Activated T-helper 2 cell treated with anti-CD3 and anti-CD28 coated beads, Interferon-gamma antibody, Interleukin-2, Interleukin-4, amounts not matched to agents 10 μg/mL and 5 μg/mL and 100 μg/mL, durations not matched to agents 14 hours and 24 hours and 36 hours (primary cell): ENCODE measurements around the gene IFNGR1. TPM values are rescaled to one million over a fixed set of nuclear protein-coding genes. Genes with fewer than 3 reads are reported as not detected.

Experiments used
- DNase-seq: peaks from one replicate; pipeline ENCODE4 v3.0.0; 2021; ENCODE audit warnings: low spot score
- H3K27ac Mint-ChIP-seq: one replicate; pipeline ENCODE4 v1.8.0; 2021; ENCODE audit warnings: mixed read lengths
- H3K27me3 Mint-ChIP-seq: one replicate; pipeline ENCODE4 v1.8.0; 2021; ENCODE audit warnings: low read depth, mixed read lengths
- H3K36me3 Mint-ChIP-seq: one replicate; pipeline ENCODE4 v1.8.0; 2021; ENCODE audit warnings: low read depth, mixed read lengths
- H3K4me1 Mint-ChIP-seq: one replicate; pipeline ENCODE4 v1.8.0; 2021; ENCODE audit warnings: low read depth, mixed read lengths
- H3K4me3 Mint-ChIP-seq: one replicate; pipeline ENCODE4 v1.8.0; 2021; ENCODE audit warnings: low read depth, mild to moderate bottlenecking, moderate library complexity, mixed read lengths
- H3K9me3 Mint-ChIP-seq: one replicate; pipeline ENCODE4 v1.8.0; 2021; ENCODE audit warnings: mixed read lengths
- intact Hi-C: fragments of 100-400 bp; cut with micrococcal nuclease; formaldehyde crosslinking; loops from one replicate; pipeline ENCODE4 v1.15.1; 2023
- total RNA-seq: library from RNA; stranded (reverse); gene quantifications from 2 replicates; pipeline ENCODE4 v1.2.3, GENCODE V29; 2022

The IFNGR1 gene
- 22.2 and 26.2 TPM in 2 replicates for total RNA-seq

DNA sequence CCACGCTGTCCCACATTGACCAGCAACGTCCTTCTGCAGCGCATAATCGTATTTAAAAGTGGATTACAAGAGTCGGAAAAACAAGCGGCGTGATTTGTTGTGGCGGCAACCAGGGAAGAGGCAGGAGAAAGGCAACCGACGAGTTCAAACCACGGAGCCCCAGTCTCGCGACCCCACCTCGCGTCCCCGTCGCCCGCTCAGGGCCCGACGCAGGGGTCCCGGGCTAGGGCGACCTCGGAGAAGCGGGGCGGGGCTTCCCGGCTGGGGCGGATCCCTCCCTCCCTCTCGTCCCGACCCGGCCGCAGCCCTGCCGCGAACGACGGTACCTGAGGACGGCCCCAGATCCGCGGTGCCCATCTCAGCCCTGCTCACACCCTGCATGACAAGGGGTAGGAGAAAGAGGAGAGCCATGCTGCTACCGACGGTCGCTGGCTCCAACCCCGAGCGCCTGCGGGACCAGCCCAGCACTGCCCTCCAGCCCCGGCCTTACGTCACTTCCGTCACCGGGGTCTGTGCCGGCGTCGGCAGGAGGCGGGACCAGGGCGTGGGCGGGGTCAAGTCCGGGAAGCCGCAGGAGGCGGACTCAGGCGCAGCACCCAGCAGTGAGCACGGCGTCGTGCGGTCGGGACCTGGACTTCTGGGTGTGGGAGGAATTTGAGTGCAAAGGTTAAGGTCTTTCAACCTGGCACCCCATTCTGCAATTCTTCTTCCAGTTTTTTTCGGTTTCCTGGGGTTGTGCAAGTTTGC is at the start of gene IFNGR1:
IFNGR1 (minus strand) TSS at position 469 of the 747 bp plus-strand sequence; CDS start at position 411, 58 bp downstream.
- H3K36me3 Mint-ChIP-seq = peaks cover 28% of the 10 kb centered on the region
- H3K4me3 Mint-ChIP-seq = peak within 1 kb of the TSS; percentile 98
- peaks cover 51% of the 10 kb centered on the region for H3K4me1 Mint-ChIP-seq
- H3K27ac Mint-ChIP-seq = peak within 1 kb of the TSS; percentile 99
- H3K27me3 Mint-ChIP-seq = no peaks in the 10 kb centered on the region
- intact Hi-C loops = loop anchor here (2.0 to 10.0 kb wide), 8 partner anchors 16 to 756 kb away; no protein-coding TSS in a partner anchor
- H3K9me3 Mint-ChIP-seq = peaks cover 6% of the 10 kb centered on the region
- DNase-seq = peak; percentile 93

GRCh38 chr6:137268911-137269310 is 49.7 kb upstream of the IFNGR1 start:
- intact Hi-C loops = loop anchor here (1.0 kb wide), 1 partner anchor 146 kb away; no protein-coding TSS in a partner anchor
- no peaks in the 10 kb centered on the region for H3K36me3 Mint-ChIP-seq
- no peak overlapping the region for H3K27ac Mint-ChIP-seq
- H3K4me3 Mint-ChIP-seq = no peak overlapping the region
- DNase-seq = no peak
- peaks cover 6% of the 10 kb centered on the region for H3K4me1 Mint-ChIP-seq
- peaks cover 43% of the 10 kb centered on the region for H3K27me3 Mint-ChIP-seq
- no peaks in the 10 kb centered on the region for H3K9me3 Mint-ChIP-seq

DNA sequence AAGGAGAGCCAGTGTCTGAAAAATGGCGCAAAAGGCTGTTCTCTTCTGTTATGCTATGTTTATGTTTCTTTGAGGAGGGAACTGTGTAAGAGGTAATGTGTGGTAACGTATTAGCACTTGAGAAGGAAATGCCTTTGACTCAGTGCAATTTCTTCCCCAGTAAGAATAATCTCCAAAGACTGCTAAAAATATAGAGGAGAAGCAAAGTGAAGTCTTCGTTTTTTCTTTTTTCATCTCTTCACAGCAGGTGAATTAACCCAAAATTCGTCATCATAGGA is 47.1 kb upstream of the IFNGR1 start:
- H3K36me3 Mint-ChIP-seq = no peaks in the 10 kb centered on the region
- no peak for DNase-seq
- no peak overlapping the region for H3K27ac Mint-ChIP-seq
- no peaks in the 10 kb centered on the region for H3K9me3 Mint-ChIP-seq
- no peak overlapping the region for H3K4me3 Mint-ChIP-seq
- peaks cover 15% of the 10 kb centered on the region for H3K4me1 Mint-ChIP-seq
- peaks cover 46% of the 10 kb centered on the region for H3K27me3 Mint-ChIP-seq
- intact Hi-C loops = no loop called here

GRCh38 chr6:137265561-137266308 is 46.5 kb upstream of the IFNGR1 start:
- Mint-ChIP-seq H3K27me3 (peaks cover 46% of the 10 kb centered on the region), H3K4me3 (no peak overlapping the region), H3K27ac (no peak overlapping the region), H3K36me3 (no peaks in the 10 kb centered on the region), H3K4me1 (peaks cover 16% of the 10 kb centered on the region), H3K9me3 (no peaks in the 10 kb centered on the region)
- intact Hi-C loops = no loop called here
- no peak for DNase-seq

DNA sequence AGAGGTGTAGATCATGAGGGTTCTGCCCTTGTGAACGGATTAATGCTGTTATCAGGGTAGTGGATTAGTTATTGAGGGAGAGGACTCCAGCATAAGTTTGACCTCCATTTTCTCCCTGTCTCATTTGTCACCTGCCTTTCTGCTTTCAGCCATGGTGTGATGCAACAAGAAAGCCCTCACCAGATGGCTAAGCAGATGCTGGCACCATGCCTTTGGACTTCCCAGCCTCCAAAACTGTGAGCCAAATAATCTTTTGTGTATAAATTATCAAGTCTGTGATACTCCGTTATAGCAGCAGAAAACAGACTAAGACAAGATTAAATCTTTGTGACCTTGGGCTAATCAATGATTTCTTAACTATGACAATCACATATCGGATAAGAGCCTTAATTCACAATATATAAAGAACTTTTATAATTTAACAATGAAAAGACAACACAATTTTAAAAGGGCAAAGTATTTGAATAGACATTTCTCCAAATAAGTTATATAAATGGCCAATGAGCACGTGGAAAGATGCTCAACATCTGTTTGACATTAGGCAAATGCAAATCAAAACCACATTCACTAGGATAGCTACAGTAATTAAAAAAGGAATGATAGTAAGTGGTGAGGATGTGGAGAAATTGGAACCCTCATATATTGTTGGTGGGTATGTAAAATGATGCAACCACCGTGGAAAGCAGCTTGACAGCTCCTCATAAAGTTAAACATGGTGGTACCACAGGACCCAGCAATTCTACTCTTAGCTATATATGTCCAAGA is 45.3 kb upstream of the IFNGR1 start:
- Mint-ChIP-seq H3K27me3 (peaks cover 44% of the 10 kb centered on the region), H3K9me3 (no peaks in the 10 kb centered on the region), H3K4me3 (no peak overlapping the region), H3K27ac (no peak overlapping the region), H3K36me3 (no peaks in the 10 kb centered on the region), H3K4me1 (peaks cover 18% of the 10 kb centered on the region)
- no peak for DNase-seq
- intact Hi-C loops = loop anchor here (5.0 kb wide), 1 partner anchor 37 kb away; no protein-coding TSS in a partner anchor

DNA sequence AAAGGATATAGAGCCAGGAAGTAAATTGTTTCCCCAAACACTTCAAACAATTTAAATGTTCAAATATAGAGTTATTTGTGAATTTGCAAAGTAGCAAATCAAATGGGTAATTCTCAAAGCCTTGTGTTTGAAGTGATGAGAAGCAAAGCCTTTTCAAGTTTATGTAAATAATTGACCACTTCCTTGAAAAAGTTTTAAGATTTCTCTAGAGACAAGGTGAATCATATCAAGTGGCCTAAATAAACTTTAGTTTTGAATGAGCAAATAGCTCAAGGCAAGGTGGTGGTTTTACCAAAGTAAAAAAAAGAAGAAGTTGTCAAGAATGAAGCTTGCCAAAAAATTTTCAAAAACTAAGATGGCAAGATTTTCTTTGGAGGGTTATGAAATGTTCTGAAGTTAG is 42.6 kb upstream of the IFNGR1 start:
- Mint-ChIP-seq H3K27me3 (peaks cover 38% of the 10 kb centered on the region), H3K27ac (no peak overlapping the region), H3K4me3 (no peak overlapping the region), H3K9me3 (no peaks in the 10 kb centered on the region), H3K36me3 (no peaks in the 10 kb centered on the region), H3K4me1 (peaks cover 17% of the 10 kb centered on the region)
- intact Hi-C loops = loop anchor here (5.0 kb wide), 1 partner anchor 34 kb away; no protein-coding TSS in a partner anchor
- no peak for DNase-seq

DNA sequence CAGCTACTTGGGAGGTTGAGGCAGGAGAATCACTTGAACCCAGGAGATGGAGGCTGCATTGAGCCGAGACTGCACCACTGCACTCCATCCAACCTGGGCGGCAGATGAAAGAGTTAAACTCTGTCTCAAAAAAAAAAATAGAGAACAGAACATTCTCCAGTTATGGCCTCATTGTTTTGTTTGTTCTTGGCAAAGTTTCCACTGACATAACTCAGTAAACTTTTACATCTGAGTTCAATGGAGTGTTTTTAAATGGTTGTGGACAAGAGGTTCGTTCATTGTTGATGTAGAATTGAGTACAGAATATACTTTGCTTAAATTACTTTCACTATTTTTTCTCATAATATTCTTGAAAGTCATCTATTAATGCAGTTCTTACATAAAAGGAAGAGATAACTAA is 42.2 kb upstream of the IFNGR1 start:
- intact Hi-C loops = loop anchor here (5.0 kb wide), 1 partner anchor 34 kb away; no protein-coding TSS in a partner anchor
- Mint-ChIP-seq H3K9me3 (peaks cover under 1% of the 10 kb centered on the region), H3K36me3 (no peaks in the 10 kb centered on the region), H3K4me1 (peaks cover 17% of the 10 kb centered on the region), H3K27ac (no peak overlapping the region), H3K27me3 (peaks cover 34% of the 10 kb centered on the region), H3K4me3 (no peak overlapping the region)
- DNase-seq = no peak

GRCh38 chr6:137260217-137260616 is 41.0 kb upstream of the IFNGR1 start:
- peaks cover 27% of the 10 kb centered on the region for H3K27me3 Mint-ChIP-seq
- intact Hi-C loops = loop anchor here (5.0 kb wide), 1 partner anchor 33 kb away; no protein-coding TSS in a partner anchor
- no peak overlapping the region for H3K27ac Mint-ChIP-seq

DNA sequence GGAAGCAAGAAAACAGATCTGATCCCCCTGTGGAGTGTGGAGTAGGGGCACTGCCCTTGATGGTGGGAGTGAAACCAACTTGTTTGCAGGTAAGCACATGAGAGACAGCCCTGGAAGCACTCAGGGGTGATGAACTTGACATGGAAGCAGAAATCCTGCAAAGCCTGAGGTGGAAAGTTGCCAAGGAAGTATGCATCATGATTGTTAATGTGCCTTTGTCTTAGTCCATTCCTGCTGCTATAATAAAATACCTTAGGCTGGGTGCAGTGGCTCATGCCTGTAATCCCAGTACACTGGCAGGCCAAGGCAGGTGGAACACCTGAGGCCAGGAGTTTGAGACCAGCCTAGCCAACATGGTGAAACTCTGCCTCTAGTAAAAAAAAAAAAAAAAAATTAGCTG is 40.2 kb upstream of the IFNGR1 start:
- peaks cover 23% of the 10 kb centered on the region for H3K27me3 Mint-ChIP-seq
- H3K36me3 Mint-ChIP-seq = peaks cover 4% of the 10 kb centered on the region
- DNase-seq = no peak
- intact Hi-C loops = no loop called here
- no peak overlapping the region for H3K4me3 Mint-ChIP-seq
- H3K27ac Mint-ChIP-seq = no peak overlapping the region
- peaks cover 17% of the 10 kb centered on the region for H3K4me1 Mint-ChIP-seq
- H3K9me3 Mint-ChIP-seq = peaks cover 17% of the 10 kb centered on the region

More at GRCh38 chr6:137260217-137260616, 41.0 kb upstream of the IFNGR1 start:
- DNase-seq = no peak
- Mint-ChIP-seq H3K36me3 (no peaks in the 10 kb centered on the region), H3K4me3 (no peak overlapping the region), H3K4me1 (peaks cover 17% of the 10 kb centered on the region), H3K9me3 (peaks cover 10% of the 10 kb centered on the region)

- Mint-ChIP-seq H3K27me3 (peaks cover 15% of the 10 kb centered on the region), H3K4me1 (peaks cover 17% of the 10 kb centered on the region), H3K27ac (no peak overlapping the region), H3K9me3 (peaks cover 27% of the 10 kb centered on the region), H3K36me3 (peaks cover 4% of the 10 kb centered on the region), H3K4me3 (no peak overlapping the region)
- no peak for DNase-seq
- intact Hi-C loops = no loop called here
Measured at GRCh38 chr6:137258170-137258569, 39.0 kb upstream of the IFNGR1 start.

DNA sequence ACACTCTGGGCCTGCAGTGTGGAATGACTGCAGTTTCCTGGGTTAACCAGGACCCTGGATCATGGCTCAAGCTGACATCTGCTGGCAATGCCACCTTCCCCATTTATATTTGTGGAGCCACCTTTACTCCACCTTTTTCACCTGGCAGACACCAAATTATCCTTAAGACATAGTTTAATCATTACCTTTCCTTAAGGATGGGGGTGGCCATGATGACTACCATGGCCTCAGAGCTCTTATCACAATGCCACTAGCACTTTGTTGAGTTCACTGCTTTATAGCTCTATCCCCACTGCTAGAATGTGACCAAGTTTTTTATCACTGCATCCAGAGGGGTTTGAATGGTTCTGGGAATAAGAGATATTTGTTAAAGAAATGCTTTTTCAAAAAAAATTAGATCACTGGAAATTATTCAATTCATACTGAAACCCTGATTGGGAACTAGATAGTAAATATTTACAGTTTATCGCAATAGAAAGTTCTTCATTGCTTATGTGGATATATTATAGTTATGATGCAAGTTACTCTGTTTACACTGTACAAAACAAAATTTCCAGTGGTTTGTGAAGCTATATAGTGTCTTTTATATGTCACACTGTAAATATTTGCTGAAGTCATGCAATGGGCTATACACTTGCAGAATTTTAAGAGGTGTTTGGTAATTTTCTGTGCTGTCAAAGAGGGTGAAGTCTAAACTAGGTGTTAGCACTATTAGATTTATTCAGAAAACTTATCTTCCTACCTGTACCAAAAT is 37.3 kb upstream of the IFNGR1 start:
- Mint-ChIP-seq H3K36me3 (peaks cover 4% of the 10 kb centered on the region), H3K9me3 (peaks cover 36% of the 10 kb centered on the region), H3K27ac (no peak overlapping the region), H3K27me3 (peaks cover 18% of the 10 kb centered on the region), H3K4me1 (peaks cover 10% of the 10 kb centered on the region), H3K4me3 (no peak overlapping the region)
- intact Hi-C loops = no loop called here
- no peak for DNase-seq

DNA sequence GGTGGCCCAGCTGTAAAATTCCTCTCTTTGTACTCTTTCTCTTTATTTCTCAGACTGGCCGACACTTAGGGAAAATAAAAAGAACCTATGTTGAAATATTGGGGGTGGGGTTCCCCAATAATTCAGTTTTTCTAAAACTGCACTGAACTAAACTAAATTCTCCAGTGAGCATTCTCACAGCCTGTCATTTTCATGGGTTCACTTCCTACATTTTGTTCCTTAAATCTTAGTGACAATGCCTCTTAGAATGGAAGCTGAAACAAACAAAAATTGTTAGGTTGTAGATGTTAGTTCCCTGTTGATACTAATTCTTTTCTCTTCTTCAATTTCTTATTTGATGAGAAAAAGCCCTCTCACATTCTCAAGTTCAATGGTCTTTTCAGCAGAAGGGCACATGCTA is 35.8 kb upstream of the IFNGR1 start:
- Mint-ChIP-seq H3K27ac (no peak overlapping the region), H3K36me3 (peaks cover 4% of the 10 kb centered on the region), H3K9me3 (peaks cover 41% of the 10 kb centered on the region), H3K27me3 (peaks cover 22% of the 10 kb centered on the region), H3K4me3 (no peak overlapping the region), H3K4me1 (peaks cover 5% of the 10 kb centered on the region)
- intact Hi-C loops = no loop called here
- no peak for DNase-seq
